Inferior parietal cortex (tissue), 1 donor: ENCODE measurements around the gene GTPBP3.
A peak's percentile ranks its signal among the peaks of the same experiment; 100 is the strongest.

ENCODE experiments used
- DNase-seq: peaks from one replicate; pipeline ENCODE4 v3.0.0-alpha.2; 2016; ENCODE audit errors: extremely low spot score

The GTPBP3 gene

GRCh38 chr19:17380426-17381138 is 43.2 kb downstream of the GTPBP3 start:
- DNase-seq, result no peak

DNA sequence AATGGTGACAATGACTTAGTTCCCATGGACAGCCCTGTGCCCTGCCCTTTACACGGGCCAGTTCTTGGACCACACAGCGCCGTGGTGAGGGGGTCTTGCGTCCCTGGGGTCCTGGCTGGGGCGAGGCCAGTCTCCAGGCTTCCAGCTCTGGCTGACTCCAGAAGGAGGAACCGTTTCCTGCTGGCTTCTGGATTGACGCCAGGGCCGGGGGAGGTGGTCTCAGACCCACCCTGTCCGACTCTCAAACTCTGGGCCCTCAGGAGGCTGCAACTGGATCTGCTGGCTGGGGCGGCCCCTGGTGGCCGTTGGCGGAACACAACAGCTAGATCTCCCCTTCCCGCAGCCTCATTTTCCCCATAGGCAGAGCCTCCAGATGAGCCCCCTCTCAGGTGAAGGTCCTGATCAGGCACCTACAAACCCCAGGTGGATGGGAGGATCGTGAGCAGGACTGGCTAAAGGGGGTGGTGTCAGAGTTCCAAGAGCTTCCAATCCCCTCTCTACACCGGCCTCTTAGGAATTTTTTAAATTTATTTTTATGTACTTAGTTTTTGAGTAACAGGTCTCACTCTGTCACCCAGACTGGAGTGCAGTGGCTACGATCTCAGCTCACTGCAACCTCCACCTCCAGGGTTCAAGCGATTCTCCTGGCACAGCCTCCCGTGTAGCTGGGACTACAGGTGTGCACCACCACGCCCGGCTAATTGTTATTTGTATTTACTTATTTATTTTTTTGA is 48.7 kb downstream of the GTPBP3 start:
- peak; percentile 29 for DNase-seq

- no peak for DNase-seq
Measured at GRCh38 chr19:17389288-17389687, 51.9 kb downstream of the GTPBP3 start.

GRCh38 chr19:17389957-17390664 is 52.8 kb downstream of the GTPBP3 start:
- no peak for DNase-seq

- DNase-seq, result peak; percentile 75
Measured at GRCh38 chr19:17390665-17391370, 53.5 kb downstream of the GTPBP3 start.

DNA sequence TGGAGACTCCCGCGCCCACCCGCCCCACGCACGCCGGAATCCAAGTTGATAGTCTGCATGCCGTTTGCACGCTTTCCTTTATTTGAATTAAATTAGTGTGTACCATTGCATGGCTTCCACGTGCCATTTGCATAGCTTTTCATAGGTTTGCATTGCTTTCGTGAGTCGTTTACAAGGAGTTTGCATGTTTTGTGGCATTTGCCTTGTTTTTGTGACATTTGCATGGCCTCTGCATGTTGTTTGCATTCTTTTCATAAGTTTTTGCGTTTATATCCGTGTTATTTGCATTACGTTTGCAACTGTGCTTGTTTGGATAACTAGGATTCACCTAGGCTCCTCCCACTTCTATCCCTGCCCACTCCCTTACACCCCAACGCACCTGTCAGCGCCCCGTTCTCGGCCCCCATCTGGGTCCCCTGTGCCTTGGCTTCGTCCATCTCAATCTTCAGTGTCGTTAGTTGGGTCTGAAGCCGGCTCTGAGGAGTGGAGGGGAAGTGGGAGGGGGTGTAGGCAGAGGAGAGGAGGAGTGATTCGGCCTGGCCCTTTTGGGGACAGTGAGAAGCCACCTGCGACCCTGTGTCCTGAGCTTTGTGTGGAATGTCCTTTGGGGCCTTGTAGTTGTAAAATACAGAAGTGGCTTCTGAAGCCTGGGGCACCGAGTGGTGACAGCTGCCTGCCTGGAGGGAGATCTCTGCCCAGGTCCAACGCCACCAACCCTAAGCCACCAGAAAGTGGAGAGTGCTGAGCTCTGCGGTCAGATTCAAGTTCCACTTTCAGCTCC is 54.2 kb downstream of the GTPBP3 start:
- peak; percentile 26 for DNase-seq
